Pulmonary artery endothelial cell (primary cell): ENCODE data around the gene BSDC1. TPM values are rescaled to one million over a fixed set of nuclear protein-coding genes. Genes with fewer than 3 reads are reported as not detected.
A peak's percentile ranks its signal among the peaks of the same experiment; 100 is the strongest.
"Not testable (repeated sequence)": the region's sequence is repeated elsewhere in the genome, so short reads cannot be mapped to it uniquely, and the experiment has no call there.

Source experiments
- DNase-seq: peaks from one replicate; pipeline ENCODE4 v3.0.0-alpha.2; 2011; ENCODE audit warnings: low read depth, low spot score
- total RNA-seq: library from RNA; depleted of rRNA; stranded (reverse); fragments of >200 nt; gene quantifications from 2 replicates; pipeline ENCODE4 v1.2.3, GENCODE V29; 2014

BSDC1 gene
- 41.3 and 82.1 TPM in 2 replicates for total RNA-seq

DNA sequence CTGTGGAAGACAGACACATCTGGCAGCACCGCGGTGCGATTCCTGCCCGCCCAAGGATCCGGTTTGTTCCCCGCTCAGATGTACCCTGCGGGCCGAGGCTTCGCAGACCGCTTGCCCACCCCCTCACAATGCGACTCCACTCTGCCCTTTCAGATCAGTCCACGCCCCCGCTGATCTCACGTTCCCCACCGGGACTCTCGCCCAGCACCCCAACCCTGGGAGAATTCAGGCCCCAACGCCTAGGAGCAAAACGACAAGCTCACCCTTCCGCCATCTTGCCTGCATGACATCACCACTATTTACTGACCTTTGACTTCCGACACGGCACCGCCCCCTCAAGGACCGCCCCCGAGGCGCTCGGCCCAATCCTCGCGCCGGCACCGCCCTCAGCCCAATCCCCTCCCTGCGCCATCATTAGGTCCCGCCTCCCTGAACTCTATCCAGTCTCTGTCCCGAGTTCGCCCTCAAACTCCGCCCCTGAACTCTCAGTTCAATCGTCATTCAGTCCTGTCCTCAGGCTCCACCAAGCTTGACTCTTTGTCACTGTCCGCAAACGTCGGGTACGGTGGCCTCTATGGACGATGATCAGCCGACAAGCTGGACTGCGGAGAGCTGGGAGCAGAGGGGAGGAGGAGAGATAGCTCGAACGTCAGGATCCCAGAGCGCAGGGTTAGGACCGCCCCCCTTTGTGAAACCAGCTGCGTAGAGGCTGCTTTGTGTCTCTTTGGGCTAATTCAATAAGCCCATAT lies at the start of gene BSDC1:
Gene BSDC1, minus strand, starts transcription at position 301 of the 749 bp plus-strand sequence. Its CDS starts 27 bp downstream, at position 274.
- DNase-seq: peak; percentile 96

- not testable (repeated sequence) for DNase-seq
Measured at GRCh38 chr1:32441467-32441866, 47.2 kb upstream of the BSDC1 start.

- not testable (repeated sequence) for DNase-seq
Measured at GRCh38 chr1:32438777-32439176, 44.5 kb upstream of the BSDC1 start.

GRCh38 chr1:32438136-32438535 lies 43.9 kb upstream of the BSDC1 start:
- no peak for DNase-seq

DNA sequence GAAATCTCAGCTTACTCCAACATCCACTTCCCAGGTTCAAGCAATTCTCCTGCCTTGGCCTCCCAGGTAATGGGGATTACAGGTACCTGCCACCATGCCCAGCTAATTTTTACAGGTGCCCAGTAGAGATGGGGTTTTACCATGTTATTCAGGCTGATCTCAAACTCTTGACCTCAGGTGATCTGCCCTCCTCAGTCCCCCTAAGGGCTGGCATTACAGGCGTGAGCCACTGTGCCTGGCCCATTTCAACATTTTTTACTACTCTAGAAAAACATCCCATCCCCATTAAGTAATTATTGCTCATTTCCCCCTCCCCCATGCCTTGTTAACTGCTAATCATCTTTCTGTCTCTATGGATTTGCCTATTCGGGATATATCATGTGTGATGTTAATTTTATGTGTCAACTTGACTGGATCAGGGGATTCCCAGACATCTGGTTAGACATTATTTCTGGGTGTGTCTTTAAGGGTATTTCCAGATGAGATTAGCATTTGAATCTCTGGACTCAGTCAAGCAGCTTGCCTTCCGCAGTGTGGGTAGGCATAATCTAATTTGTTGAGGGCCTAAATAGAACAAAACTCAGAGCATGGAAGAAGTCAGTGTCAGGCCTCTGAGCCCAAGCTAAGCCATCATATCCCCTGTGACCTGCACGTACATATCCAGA lies 37.6 kb upstream of the BSDC1 start:
- DNase-seq: no peak

DNA sequence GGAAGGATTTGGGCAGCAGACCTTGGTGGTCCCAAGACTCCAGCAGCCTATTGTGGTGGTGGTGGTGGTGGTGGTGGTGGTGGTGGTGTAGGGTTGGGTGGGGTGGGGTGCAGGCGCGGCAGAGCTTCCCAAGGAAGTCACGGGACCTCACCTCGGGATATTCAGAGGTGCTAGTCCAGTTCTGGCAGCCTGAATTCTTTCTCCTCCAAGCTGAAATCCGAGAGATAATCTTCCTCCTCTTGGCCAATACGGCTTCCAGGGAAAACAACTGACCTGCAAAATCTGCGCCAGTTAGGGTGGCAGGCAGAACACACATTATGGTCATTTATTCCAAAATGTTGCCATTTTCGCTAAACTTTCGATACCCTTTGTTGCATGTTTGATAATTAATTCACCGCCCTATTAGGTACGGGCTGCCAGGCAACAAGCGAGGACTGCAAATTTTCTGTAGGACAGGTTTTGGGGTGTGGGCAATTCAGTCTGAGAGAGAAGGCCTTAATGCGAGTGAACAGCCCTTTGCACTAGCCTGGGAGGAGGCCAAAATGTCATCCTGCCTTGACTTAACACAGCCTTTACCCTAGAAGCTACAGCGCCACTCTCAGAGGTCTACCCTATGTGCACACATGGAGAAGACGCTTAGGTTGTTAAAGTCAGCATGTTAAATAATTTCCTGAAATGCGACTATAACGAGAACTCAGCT lies 33.2 kb upstream of the BSDC1 start:
- DNase-seq: no peak

GRCh38 chr1:32426489-32427255 lies 32.4 kb upstream of the BSDC1 start:
- no peak for DNase-seq

- DNase-seq: no peak
Measured at GRCh38 chr1:32421775-32422174, 27.5 kb upstream of the BSDC1 start.

DNA sequence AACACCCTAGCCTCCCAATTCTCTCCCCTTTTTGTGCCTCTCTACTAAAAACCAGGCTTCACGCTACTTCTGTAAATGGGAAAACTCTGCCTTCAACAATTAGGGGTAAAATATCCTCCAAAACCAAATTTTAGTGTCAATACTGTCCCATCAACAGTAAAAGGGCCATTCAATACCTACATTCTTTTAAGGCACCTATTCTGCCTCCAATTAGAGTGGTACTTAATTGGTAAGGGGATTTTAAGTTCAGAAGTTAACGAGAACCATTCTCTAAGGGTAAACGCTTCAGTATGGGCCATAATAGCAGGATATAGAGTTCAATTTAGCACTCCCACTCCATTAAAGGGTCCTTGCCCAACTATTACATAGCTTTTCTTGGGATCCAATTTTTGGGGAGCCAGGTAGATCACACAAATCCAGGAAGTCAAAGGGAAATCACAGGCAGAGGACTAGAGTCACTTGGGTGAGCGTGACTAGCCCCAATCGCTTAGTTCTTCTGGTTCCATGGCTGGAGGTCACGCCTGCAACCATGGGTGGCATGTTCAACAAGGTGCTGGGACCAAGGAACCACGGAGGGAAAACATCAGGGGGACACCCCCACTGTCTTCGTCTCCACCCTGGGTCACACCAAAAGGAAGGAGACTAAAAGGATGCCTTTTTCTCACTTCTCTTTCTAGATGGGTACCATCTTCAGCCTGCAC lies 20.1 kb upstream of the BSDC1 start:
- no peak for DNase-seq

- peak; percentile 37 for DNase-seq
Measured at GRCh38 chr1:32413507-32414185, 19.4 kb upstream of the BSDC1 start.

GRCh38 chr1:32411261-32411660 lies 17.0 kb upstream of the BSDC1 start:
- no peak for DNase-seq

DNA sequence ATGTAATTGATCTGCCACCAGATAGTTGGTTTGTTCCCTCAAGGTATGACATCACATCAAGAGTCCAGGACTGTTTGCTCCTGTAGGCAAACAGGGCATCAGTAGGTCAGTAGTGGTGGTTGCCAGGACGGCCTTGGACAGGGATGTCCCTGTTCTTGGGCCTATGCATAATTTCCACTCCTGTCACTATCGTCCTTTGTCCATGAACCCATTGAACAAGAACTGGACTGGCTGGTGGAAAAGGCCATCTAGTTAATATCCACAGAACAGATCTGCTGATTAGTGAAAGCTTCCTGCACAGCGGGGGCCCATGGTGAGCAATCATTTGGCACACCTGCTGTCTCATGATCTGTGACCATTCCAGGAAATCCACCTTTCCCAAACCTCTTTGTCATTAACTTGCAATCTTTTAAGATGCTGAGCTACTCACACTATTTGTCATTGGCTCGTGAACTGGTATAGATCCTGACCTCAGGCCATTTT lies 12.4 kb upstream of the BSDC1 start:
- DNase-seq: no peak

- DNase-seq: no peak
Measured at GRCh38 chr1:32405672-32406467, 11.6 kb upstream of the BSDC1 start.

DNA sequence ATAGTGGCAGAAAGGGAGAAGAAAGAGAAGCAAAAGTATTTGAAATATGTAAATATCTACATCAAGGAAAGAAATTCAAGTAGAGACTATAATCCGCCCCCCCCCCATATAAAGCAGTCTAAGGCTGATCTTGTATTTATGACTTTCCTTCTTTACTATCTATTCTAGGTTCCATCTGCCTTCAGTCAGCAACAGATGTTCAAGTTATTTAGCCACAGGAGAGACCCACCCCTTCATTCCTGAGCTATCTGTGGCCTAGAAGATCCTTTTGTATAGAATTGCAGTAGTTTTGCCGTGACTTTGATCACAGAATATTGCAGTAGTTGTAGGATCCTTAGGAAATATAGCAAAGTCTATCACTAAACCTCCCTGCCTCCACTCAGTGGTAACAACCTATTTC lies 10.7 kb upstream of the BSDC1 start:
- no peak for DNase-seq

DNA sequence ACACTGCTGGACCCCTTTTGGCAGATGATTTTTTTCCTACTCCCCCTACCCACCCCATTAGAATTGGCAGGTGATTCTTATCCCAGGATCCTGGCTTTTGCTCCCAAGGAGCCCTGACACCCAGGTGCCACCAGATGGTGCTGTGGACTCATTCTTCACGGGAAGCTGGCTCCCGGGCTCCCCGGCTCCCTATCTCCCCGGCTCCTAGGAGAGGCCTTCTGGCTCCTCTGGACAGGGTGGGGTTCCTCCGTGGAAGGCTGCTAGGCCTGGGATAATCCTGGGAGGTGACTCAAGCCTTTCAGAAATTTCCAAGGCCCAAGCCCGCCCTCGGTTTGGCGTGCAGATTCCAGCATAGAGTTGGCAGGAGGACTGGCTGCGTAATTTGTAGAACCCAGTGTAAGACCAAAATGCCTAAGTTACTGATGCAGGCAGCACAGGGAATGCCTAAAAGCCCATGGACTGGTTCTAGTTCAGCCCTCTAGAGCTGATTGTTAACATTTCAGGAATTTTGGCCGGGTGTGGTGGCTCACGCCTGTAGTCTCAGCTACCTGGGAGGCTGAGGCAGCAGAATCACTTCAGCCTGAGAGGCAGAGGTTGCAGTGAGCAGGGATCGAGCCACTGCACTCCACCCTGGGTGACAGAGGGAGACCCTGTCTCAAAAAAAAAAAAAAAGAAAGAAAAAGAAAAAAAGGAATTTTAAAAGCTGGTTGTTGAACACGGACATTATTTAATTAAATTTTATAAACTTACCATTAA lies 6.8 kb upstream of the BSDC1 start:
- peak; percentile 13 for DNase-seq

DNA sequence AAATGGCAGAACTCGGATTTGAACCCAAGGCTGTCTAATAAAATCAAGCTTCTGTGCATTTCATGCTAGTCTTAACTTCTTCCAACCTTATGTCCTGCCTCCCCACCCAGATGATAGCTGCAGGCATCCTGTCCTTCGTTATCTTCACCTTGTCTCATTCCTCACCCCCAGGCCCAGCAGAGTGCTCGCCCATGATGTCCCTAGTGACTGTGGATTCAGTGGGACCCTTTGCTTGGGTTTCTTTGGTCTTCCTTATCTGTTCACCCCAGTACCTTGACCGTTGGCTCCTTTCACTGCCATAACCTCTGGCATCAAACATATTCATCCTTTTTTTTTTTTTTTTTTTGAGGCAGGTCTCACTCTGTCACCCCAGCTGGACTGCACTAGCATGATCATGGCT lies 5.6 kb upstream of the BSDC1 start:
- no peak for DNase-seq

GRCh38 chr1:32398401-32398800 lies 4.2 kb upstream of the BSDC1 start:
- DNase-seq: no peak

GRCh38 chr1:32396524-32396923 lies 2.3 kb upstream of the BSDC1 start:
- not testable (repeated sequence) for DNase-seq
